Neural progenitor cell (in vitro differentiated cells): ENCODE measurements around the gene RNF7. TPM values are rescaled to one million over a fixed set of nuclear protein-coding genes. Genes with fewer than 3 reads are reported as not detected.
"Not testable (repeated sequence)": the region's sequence is repeated elsewhere in the genome, so short reads cannot be mapped to it uniquely, and the experiment has no call there.

Experiments
- DNase-seq: peaks from one replicate; pipeline ENCODE4 v3.0.0-alpha.2; 2016; ENCODE audit warnings: low spot score
- H2AFZ ChIP-seq: fragments of 200-600 bp; sonication (generic); replicated peaks from 2 replicates; pipeline ENCODE4 v1.6.1; 2016; ENCODE audit warnings: antibody characterized with exemption
- H3F3A ChIP-seq: fragments of 200-600 bp; sonication (generic); 2 replicates; pipeline ENCODE4 v1.6.1; 2016; ENCODE audit warnings: antibody characterized with exemption, low read depth
- H3K27ac ChIP-seq: fragments of 200-600 bp; sonication (generic); 2 replicates; pipeline ENCODE4 v1.5.1; 2016; ENCODE audit warnings: mild to moderate bottlenecking
- H3K27me3 ChIP-seq: fragments of 200-600 bp; sonication (generic); 2 replicates; pipeline ENCODE4 v1.6.1; 2016; ENCODE audit warnings: mild to moderate bottlenecking, moderate library complexity
- H3K36me3 ChIP-seq: fragments of 200-600 bp; sonication (generic); 2 replicates; pipeline ENCODE4 v1.5.1; 2016
- H3K4me1 ChIP-seq: fragments of 200-600 bp; sonication (generic); 2 replicates; pipeline ENCODE4 v1.6.1; 2016; ENCODE audit warnings: mixed run types
- H3K4me2 ChIP-seq: fragments of 200-600 bp; sonication (generic); 2 replicates; pipeline ENCODE4 v1.6.1; 2016
- H3K4me3 ChIP-seq: fragments of 200-600 bp; sonication (generic); 2 replicates; pipeline ENCODE4 v1.5.1; 2016
- H3K79me2 ChIP-seq: fragments of 200-600 bp; sonication (generic); 2 replicates; pipeline ENCODE4 v1.6.1; 2016; ENCODE audit warnings: low read depth
- H3K9ac ChIP-seq: fragments of 200-600 bp; sonication (generic); 2 replicates; pipeline ENCODE4 v1.6.1; 2016
- H3K9me3 ChIP-seq: fragments of 200-600 bp; sonication (generic); 2 replicates; pipeline ENCODE4 v1.5.1; 2016; ENCODE audit warnings: low read depth
- H4K20me1 ChIP-seq: fragments of 200-600 bp; sonication (generic); 2 replicates; pipeline ENCODE4 v1.6.1; 2016; ENCODE audit warnings: low read depth
- H3K27ac Mint-ChIP-seq: 3 replicates; pipeline ENCODE4 v1.8.0; 2021; ENCODE audit warnings: mixed read lengths
- H3K27me3 Mint-ChIP-seq: 2 replicates; pipeline ENCODE4 v1.8.0; 2022; ENCODE audit warnings: low read depth, mild to moderate bottlenecking, inconsistent platforms, moderate library complexity, mixed read lengths; ENCODE audit not compliant: insufficient read depth
- H3K36me3 Mint-ChIP-seq: 3 replicates; pipeline ENCODE4 v1.8.0; 2021; ENCODE audit warnings: mixed read lengths
- H3K4me1 Mint-ChIP-seq: 3 replicates; pipeline ENCODE4 v1.8.0; 2021; ENCODE audit warnings: mixed read lengths
- H3K4me3 Mint-ChIP-seq: 3 replicates; pipeline ENCODE4 v1.8.0; 2021; ENCODE audit warnings: mild to moderate bottlenecking, moderate library complexity, mixed read lengths
- H3K9me3 Mint-ChIP-seq: 3 replicates; pipeline ENCODE4 v1.8.0; 2020; ENCODE audit warnings: mixed read lengths
- CTCF ChIP-seq: fragments of 200-600 bp; sonication (generic); IDR thresholded peaks from 2 replicates; pipeline ENCODE4 v1.5.1; 2017; ENCODE audit warnings: antibody characterized with exemption, mild to moderate bottlenecking
- EZH2 ChIP-seq: fragments of 200-600 bp; sonication (generic); IDR thresholded peaks from 2 replicates; pipeline ENCODE4 v1.6.1; 2017; ENCODE audit warnings: antibody characterized with exemption, mild to moderate bottlenecking, moderate library complexity
- EZH2phosphoT487 ChIP-seq: fragments of 200-600 bp; sonication (generic); IDR thresholded peaks from 2 replicates; pipeline ENCODE4 v1.6.1; 2017; ENCODE audit warnings: antibody characterized with exemption
- total RNA-seq: library from RNA; depleted of rRNA; stranded (reverse); fragments of >200 nt; gene quantifications from 2 replicates; pipeline ENCODE4 v1.2.3, GENCODE V29; 2015; ENCODE audit warnings: low replicate concordance

RNF7 gene
- total RNA-seq, 1 donor from 2014 or later, result 105 TPM

- peaks cover 8% of the 10 kb centered on the region for H4K20me1 ChIP-seq
- no peak overlapping the region for H3K4me3 ChIP-seq
- H3K9ac ChIP-seq, result no peak overlapping the region
- no peaks in the 10 kb centered on the region for H3K27me3 Mint-ChIP-seq
- no peak overlapping the region for H3K27ac Mint-ChIP-seq
- H3K79me2 ChIP-seq, result peaks cover 22% of the 10 kb centered on the region
- H3K4me2 ChIP-seq, result no peak overlapping the region
- peaks cover 3% of the 10 kb centered on the region for H3K4me1 Mint-ChIP-seq
- H3K9me3 Mint-ChIP-seq, result no peaks in the 10 kb centered on the region
- no peaks in the 10 kb centered on the region for H3K9me3 ChIP-seq
- DNase-seq, result no peak
- no peaks in the 10 kb centered on the region for H3K27me3 ChIP-seq
- H2AFZ ChIP-seq, result no peak overlapping the region
- no peak overlapping the region for H3K4me3 Mint-ChIP-seq
- no peaks in the 10 kb centered on the region for H3F3A ChIP-seq
- peaks cover 19% of the 10 kb centered on the region for H3K36me3 Mint-ChIP-seq
- H3K4me1 ChIP-seq, result no peaks in the 10 kb centered on the region
- H3K36me3 ChIP-seq, result peaks cover 10% of the 10 kb centered on the region
- no peak for TF ChIP-seq CTCF
- no peak for TF ChIP-seq EZH2phosphoT487
- TF ChIP-seq EZH2, result no peak
- no peak overlapping the region for H3K27ac ChIP-seq
These were observed 8.9 kb downstream of the RNF7 start for GRCh38 chr3:141746962-141747361.

DNA sequence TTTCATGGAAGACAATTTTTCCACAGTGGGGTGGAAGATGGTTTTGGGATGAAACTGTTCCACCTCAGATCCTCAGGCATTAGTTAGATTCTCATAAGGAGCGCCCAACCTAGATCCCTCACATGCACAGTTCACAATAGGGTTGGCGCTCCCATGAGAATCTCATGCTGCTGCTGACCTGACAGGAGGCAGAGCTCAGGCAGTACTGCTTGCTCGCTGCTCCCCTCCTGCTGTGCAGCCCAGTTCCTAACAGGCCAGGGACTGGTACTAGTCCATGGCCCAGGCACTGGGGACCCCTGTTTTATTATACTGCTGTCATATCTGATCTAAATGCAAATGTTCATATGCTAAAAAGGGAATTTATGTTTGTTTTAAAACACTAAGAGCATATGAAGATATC, 15.3 kb downstream of the RNF7 start:
- Histone ChIP-seq H3K4me1 (no peaks in the 10 kb centered on the region), H3K9ac (no peak overlapping the region), H3K9me3 (no peaks in the 10 kb centered on the region), H3F3A (no peaks in the 10 kb centered on the region), H4K20me1 (no peaks in the 10 kb centered on the region), H2AFZ (no peak overlapping the region), H3K79me2 (no peaks in the 10 kb centered on the region), H3K4me3 (no peak overlapping the region), H3K27me3 (no peaks in the 10 kb centered on the region), H3K4me2 (no peak overlapping the region), H3K27ac (no peak overlapping the region), H3K36me3 (peaks cover 3% of the 10 kb centered on the region)
- Mint-ChIP-seq H3K36me3 (peaks cover 7% of the 10 kb centered on the region), H3K9me3 (no peaks in the 10 kb centered on the region), H3K27me3 (no peaks in the 10 kb centered on the region), H3K4me1 (no peaks in the 10 kb centered on the region), H3K27ac (no peak overlapping the region), H3K4me3 (no peak overlapping the region)
- no peak for TF ChIP-seq EZH2phosphoT487
- TF ChIP-seq EZH2, result no peak
- TF ChIP-seq CTCF, result no peak
- DNase-seq, result no peak

DNA sequence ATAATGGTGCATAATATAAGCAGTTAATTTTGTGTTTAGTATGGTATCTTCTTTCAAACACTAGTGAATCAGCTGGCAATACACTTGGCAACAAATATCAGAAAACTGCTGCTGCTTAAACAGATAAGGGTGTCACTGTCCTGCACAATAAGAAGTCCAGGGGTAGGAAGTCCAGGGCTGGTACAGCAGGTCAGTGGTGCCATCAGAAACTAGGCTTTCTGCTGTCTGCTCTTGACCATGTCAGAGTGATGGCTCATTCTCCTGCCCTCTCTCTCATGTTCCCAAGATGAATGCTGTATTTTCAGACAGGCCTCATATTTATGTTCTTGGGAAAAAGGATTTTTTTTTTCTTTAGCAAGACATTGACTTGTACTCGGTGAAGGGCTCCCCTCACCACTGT, 15.9 kb downstream of the RNF7 start:
- no peaks in the 10 kb centered on the region for H3K4me1 Mint-ChIP-seq

GRCh38 chr3:141762552-141762951, 24.5 kb downstream of the RNF7 start:
- H3K9me3 ChIP-seq, H3K4me3 Mint-ChIP-seq, H3K27ac Mint-ChIP-seq, H3K27ac ChIP-seq, H4K20me1 ChIP-seq, H2AFZ ChIP-seq, DNase-seq, H3K27me3 Mint-ChIP-seq, H3F3A ChIP-seq, H3K9ac ChIP-seq, H3K36me3 ChIP-seq, H3K9me3 Mint-ChIP-seq, H3K4me1 ChIP-seq, H3K79me2 ChIP-seq, H3K4me1 Mint-ChIP-seq, H3K36me3 Mint-ChIP-seq: not testable (repeated sequence)
- Histone ChIP-seq H3K4me3 (peak overlapping the region; percentile 25), H3K27me3 (peaks cover 23% of the 10 kb centered on the region), H3K4me2 (peak overlapping the region; percentile 54)

More for the DNA sequence above, 15.9 kb downstream of the RNF7 start:
- no peaks in the 10 kb centered on the region for H3F3A ChIP-seq
- no peaks in the 10 kb centered on the region for H3K9me3 ChIP-seq
- no peak for TF ChIP-seq EZH2
- no peak for TF ChIP-seq CTCF
- no peak for TF ChIP-seq EZH2phosphoT487
- H3K9me3 Mint-ChIP-seq, result no peaks in the 10 kb centered on the region
- H3K4me1 ChIP-seq, result no peaks in the 10 kb centered on the region
- peaks cover 3% of the 10 kb centered on the region for H3K36me3 ChIP-seq
- no peak overlapping the region for H2AFZ ChIP-seq
- no peak overlapping the region for H3K9ac ChIP-seq
- no peak overlapping the region for H3K27ac ChIP-seq
- no peak for DNase-seq
- no peak overlapping the region for H3K4me3 Mint-ChIP-seq
- H3K4me3 ChIP-seq, result no peak overlapping the region
- H3K27me3 ChIP-seq, result no peaks in the 10 kb centered on the region
- no peak overlapping the region for H3K4me2 ChIP-seq
- H4K20me1 ChIP-seq, result no peaks in the 10 kb centered on the region
- peaks cover 3% of the 10 kb centered on the region for H3K36me3 Mint-ChIP-seq
- H3K79me2 ChIP-seq, result no peaks in the 10 kb centered on the region
- no peak overlapping the region for H3K27ac Mint-ChIP-seq
- no peaks in the 10 kb centered on the region for H3K27me3 Mint-ChIP-seq
